ENCODE measurements around the gene TCEA2.

TCEA2 gene

GRCh38 chr20:64055893-64056638, 6.9 kb upstream of the TCEA2 start:
- peak; percentile 50 for DNase-seq (ENCODE audit: low read depth)
- no peak for TF ChIP-seq MYC (IDR thresholded peaks at IDR 0.05; ENCODE audit: low read depth, low read length)
- no peak overlapping the region for H3K4me3 ChIP-seq (ENCODE audit: low read depth, low read length)

DNA sequence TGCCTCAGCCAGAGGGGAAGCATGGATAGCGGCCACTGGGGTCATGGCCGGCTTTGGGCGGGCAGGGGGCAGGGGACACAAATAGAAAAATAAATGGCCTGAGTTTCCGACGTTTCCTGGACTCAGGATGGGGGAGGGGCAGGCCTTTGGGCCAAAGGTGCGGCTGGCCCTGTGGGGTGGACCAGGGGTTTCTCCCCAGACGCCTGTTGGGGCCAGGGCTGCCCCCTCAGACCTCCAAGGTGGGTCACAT, 6.4 kb upstream of the TCEA2 start:
- DNase-seq (ENCODE audit: low read depth): no peak
- TF ChIP-seq MYC (IDR thresholded peaks at IDR 0.05; ENCODE audit: low read depth, low read length): no peak
- TF ChIP-seq POLR2A (IDR thresholded peaks at IDR 0.05; ENCODE audit: extremely low read depth, insufficient read length): no peak
- H3K4me3 ChIP-seq (ENCODE audit: low read depth, low read length): no peak overlapping the region

GRCh38 chr20:64056889-64057627, 5.9 kb upstream of the TCEA2 start:
- TF ChIP-seq MYC (IDR thresholded peaks at IDR 0.05; ENCODE audit: low read depth, low read length): no peak
- no peak for TF ChIP-seq POLR2A (IDR thresholded peaks at IDR 0.05; ENCODE audit: extremely low read depth, insufficient read length)
- TF ChIP-seq, protein P1, sequence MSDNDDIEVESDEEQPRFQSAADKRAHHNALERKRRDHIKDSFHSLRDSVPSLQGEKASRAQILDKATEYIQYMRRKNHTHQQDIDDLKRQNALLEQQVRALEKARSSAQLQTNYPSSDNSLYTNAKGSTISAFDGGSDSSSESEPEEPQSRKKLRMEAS (IDR thresholded peaks at IDR 0.05; ENCODE audit: low read depth, low read length): no peak
- TF ChIP-seq, protein P2, sequence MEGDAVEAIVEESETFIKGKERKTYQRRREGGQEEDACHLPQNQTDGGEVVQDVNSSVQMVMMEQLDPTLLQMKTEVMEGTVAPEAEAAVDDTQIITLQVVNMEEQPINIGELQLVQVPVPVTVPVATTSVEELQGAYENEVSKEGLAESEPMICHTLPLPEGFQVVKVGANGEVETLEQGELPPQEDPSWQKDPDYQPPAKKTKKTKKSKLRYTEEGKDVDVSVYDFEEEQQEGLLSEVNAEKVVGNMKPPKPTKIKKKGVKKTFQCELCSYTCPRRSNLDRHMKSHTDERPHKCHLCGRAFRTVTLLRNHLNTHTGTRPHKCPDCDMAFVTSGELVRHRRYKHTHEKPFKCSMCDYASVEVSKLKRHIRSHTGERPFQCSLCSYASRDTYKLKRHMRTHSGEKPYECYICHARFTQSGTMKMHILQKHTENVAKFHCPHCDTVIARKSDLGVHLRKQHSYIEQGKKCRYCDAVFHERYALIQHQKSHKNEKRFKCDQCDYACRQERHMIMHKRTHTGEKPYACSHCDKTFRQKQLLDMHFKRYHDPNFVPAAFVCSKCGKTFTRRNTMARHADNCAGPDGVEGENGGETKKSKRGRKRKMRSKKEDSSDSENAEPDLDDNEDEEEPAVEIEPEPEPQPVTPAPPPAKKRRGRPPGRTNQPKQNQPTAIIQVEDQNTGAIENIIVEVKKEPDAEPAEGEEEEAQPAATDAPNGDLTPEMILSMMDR (IDR thresholded peaks at IDR 0.05; ENCODE audit: low read depth, low read length): no peak

GRCh38 chr20:64057628-64058498, 5.1 kb upstream of the TCEA2 start:
- no peak overlapping the region for H3K4me3 ChIP-seq (ENCODE audit: low read depth, low read length)
- TF ChIP-seq MYC (IDR thresholded peaks at IDR 0.05; ENCODE audit: low read depth, low read length): no peak
- TF ChIP-seq, protein P1 (IDR thresholded peaks at IDR 0.05; ENCODE audit: low read depth, low read length): 0 out of 2 replicates have a peak, but pooled peaks have one; percentile 10
- TF ChIP-seq, protein P2 (IDR thresholded peaks at IDR 0.05; ENCODE audit: low read depth, low read length): peak; percentile 83
- peak; percentile 79 for DNase-seq (ENCODE audit: low read depth)

More at GRCh38 chr20:64056889-64057627, 5.9 kb upstream of the TCEA2 start:
- no peak overlapping the region for H3K4me3 ChIP-seq (ENCODE audit: low read depth, low read length)
- DNase-seq (ENCODE audit: low read depth): no peak

DNA sequence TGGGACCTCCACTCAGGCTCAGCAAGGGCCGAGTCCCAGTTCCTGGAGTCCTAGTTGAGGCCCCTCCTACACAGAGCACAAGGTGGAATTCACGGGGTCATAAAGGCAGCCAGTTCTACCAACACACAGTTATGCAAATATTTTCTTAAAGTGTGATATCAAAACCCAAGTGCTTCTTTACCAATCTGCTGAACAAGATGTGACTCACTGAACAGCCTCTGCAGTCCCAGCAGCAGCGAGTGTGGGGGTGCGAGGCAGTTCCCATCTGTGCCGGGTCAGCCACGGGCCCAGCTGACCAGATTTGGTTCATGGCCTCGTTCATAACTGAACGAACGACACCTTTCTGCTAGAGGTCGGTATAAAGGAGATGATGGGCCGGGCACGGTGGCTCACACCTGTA, 4.5 kb upstream of the TCEA2 start:
- no peak for DNase-seq (ENCODE audit: low read depth)
- H3K4me3 ChIP-seq (ENCODE audit: low read depth, low read length): no peak overlapping the region
- TF ChIP-seq, protein P2 (IDR thresholded peaks at IDR 0.05; ENCODE audit: low read depth, low read length): no peak
- TF ChIP-seq, protein P1 (IDR thresholded peaks at IDR 0.05; ENCODE audit: low read depth, low read length): no peak
- no peak for TF ChIP-seq MYC (IDR thresholded peaks at IDR 0.05; ENCODE audit: low read depth, low read length)
- TF ChIP-seq POLR2A (IDR thresholded peaks at IDR 0.05; ENCODE audit: extremely low read depth, insufficient read length): no peak

- TF ChIP-seq MYC (IDR thresholded peaks at IDR 0.05; ENCODE audit: low read depth, low read length) (no peak), POLR2A (IDR thresholded peaks at IDR 0.05; ENCODE audit: extremely low read depth, insufficient read length) (no peak)
- TF ChIP-seq, protein P2 (IDR thresholded peaks at IDR 0.05; ENCODE audit: low read depth, low read length): no peak
- TF ChIP-seq, protein P1 (IDR thresholded peaks at IDR 0.05; ENCODE audit: low read depth, low read length): no peak
- no peak for DNase-seq (ENCODE audit: low read depth)
- no peak overlapping the region for H3K4me3 ChIP-seq (ENCODE audit: low read depth, low read length)
Observed at GRCh38 chr20:64062276-64062595, 762 bp upstream of the TCEA2 start.
